ENCODE measurements around the gene TIPARP.

DNA sequence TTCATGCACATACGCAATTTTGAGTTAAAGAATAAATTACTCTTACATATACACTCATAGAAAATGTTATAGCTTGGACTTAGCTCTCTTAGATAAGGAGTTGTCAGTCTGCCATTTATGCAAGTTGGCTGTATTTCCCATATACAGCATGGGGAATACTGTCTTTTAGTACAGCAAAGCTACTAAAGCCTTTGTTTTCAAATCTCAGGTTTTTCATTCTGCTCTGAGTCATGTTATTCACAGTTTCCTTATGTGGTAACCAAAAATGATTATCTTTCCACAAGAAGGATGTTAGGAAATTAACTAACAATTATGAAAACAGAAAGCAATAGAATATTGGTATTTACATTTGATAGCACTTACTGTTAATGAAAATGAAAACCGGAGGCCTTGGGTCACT lies 4.3 kb upstream of the TIPARP start:
- no peak for TF ChIP-seq ZNF621 (tag by site-specific recombination; IDR thresholded peaks at IDR 0.05)
- TF ChIP-seq CTCF (tag by site-specific recombination; IDR thresholded peaks at IDR 0.05), result no peak
- TF ChIP-seq ZBTB20 (tag by site-specific recombination; IDR thresholded peaks at IDR 0.05), result no peak
- TF ChIP-seq ZNF561 (tag by site-specific recombination; IDR thresholded peaks at IDR 0.05; ENCODE audit: borderline replicate concordance), result no peak
- no peak for TF ChIP-seq ZNF140 (tag by site-specific recombination; IDR thresholded peaks at IDR 0.05)
- no peak for TF ChIP-seq ZNF660 (tag by site-specific recombination; IDR thresholded peaks at IDR 0.05)
- TF ChIP-seq GLI2 (tag by site-specific recombination; IDR thresholded peaks at IDR 0.05; ENCODE audit: borderline replicate concordance, low read depth), result no peak
- no peak for TF ChIP-seq AEBP2 (tag by site-specific recombination; IDR thresholded peaks at IDR 0.05; ENCODE audit: borderline replicate concordance)
- TF ChIP-seq YY1 (tag by site-specific recombination; IDR thresholded peaks at IDR 0.05), result no peak
- TF ChIP-seq, protein P1, sequence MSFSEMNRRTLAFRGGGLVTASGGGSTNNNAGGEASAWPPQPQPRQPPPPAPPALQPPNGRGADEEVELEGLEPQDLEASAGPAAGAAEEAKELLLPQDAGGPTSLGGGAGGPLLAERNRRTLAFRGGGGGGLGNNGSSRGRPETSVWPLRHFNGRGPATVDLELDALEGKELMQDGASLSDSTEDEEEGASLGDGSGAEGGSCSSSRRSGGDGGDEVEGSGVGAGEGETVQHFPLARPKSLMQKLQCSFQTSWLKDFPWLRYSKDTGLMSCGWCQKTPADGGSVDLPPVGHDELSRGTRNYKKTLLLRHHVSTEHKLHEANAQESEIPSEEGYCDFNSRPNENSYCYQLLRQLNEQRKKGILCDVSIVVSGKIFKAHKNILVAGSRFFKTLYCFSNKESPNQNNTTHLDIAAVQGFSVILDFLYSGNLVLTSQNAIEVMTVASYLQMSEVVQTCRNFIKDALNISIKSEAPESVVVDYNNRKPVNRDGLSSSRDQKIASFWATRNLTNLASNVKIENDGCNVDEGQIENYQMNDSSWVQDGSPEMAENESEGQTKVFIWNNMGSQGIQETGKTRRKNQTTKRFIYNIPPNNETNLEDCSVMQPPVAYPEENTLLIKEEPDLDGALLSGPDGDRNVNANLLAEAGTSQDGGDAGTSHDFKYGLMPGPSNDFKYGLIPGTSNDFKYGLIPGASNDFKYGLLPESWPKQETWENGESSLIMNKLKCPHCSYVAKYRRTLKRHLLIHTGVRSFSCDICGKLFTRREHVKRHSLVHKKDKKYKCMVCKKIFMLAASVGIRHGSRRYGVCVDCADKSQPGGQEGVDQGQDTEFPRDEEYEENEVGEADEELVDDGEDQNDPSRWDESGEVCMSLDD (tag by site-specific recombination; IDR thresholded peaks at IDR 0.05), result no peak
- no peak for TF ChIP-seq KLF8 (tag by site-specific recombination; IDR thresholded peaks at IDR 0.05)
- no peak for TF ChIP-seq ZEB2 (tag by site-specific recombination; IDR thresholded peaks at IDR 0.05)
- no peak for TF ChIP-seq BCL11A (tag by site-specific recombination; IDR thresholded peaks at IDR 0.05; ENCODE audit: low read depth)
- TF ChIP-seq ZNF558 (tag by site-specific recombination; IDR thresholded peaks at IDR 0.05), result no peak

Data from HEK293 (cell line).